Hippocampal formation (tissue), 2 donors: ENCODE data around the gene AEBP2.
"Not testable (repeated sequence)": the region's sequence is repeated elsewhere in the genome, so short reads cannot be mapped to it uniquely, and the experiment has no call there.

ENCODE experiments used
- DNase-seq, 2 donors: peaks; one replicate each; lab custom pipeline; 2025; lab: John Stamatoyannopoulos, UW

The AEBP2 gene

GRCh38 chr12:19507823-19508222 is 68.5 kb downstream of the AEBP2 start:
- DNase-seq, result peak in 1 of 2 donors; percentile 30

GRCh38 chr12:19510461-19510860 is 71.2 kb downstream of the AEBP2 start:
- DNase-seq, result no peak

GRCh38 chr12:19515179-19515578 is 75.9 kb downstream of the AEBP2 start:
- DNase-seq, result no peak

DNA sequence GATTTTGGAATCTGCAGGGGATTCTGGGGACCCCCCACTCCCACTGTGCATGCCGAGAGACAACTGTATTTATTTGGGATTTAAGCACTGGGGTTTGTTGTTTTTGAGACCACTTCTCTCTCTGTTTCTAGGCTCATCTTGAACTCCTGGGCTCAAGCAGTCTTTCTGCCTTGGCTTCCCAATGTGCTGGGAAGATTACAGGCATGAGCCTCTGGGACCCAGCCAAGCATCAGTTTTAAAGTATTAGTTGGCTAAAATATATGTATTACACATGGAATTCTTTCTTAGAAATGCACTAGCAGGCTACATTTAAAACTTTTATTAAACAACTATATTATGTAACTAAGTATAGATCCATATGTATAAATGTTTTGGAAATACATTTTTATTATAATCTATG is 78.3 kb downstream of the AEBP2 start:
- no peak for DNase-seq

DNA sequence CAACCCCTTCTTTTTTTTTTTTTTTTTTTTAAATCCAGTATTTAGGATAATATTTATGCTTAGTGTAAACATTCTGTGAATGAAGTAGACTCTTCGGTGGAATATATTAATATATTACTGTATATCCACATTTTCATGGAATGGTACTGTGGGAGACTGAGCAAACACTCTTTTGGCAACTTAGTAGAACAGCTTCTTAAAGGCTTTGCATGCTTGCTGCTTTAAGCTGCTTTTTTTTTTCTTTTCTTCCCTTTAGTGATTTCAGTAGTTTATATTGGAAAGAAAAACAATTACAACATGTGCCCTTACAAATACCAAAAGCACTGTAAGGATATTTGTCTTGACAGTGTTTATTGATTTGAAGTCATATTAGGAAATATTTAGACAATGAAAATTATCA is 78.9 kb downstream of the AEBP2 start:
- DNase-seq, result no peak

DNA sequence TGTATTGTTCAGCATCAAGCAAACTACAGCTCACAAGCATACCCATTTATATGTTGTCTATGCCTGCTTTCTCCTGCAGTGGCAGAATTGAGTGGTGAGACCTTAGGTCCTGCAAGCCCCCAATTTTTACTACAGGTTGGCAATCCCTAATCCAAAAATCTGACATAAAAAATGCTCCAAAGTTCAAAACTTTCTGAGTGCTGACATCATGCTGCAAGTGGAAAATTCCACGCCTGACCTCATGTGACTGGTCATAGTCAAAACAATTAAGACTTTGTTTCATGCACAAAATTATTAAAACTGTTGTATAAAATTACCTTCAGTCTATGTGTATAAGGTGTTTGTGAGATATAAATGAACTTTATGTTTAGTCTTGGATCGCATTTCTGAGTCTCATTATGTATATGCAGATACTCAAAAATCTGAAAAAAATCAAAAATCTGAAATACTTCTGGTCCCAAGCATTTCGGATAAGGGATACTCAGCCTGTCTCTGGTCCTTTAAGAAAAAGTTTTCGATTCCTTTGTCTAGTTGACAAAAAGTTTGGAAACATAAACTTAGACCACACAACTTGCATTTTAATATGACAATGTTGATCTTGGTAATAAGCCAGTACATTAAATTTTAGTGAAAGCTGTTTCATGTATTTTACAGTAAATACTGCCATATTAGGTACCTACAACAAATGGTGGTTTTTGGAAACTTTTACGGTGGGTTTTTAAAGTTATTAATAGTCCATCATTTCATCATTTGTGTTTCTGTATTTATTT is 81.5 kb downstream of the AEBP2 start:
- DNase-seq, result no peak

- DNase-seq, result no peak
Measured at GRCh38 chr12:19525274-19525673, 86.0 kb downstream of the AEBP2 start.

- no peak for DNase-seq
Measured at GRCh38 chr12:19527866-19528265, 88.6 kb downstream of the AEBP2 start.

- DNase-seq, result no peak
Measured at GRCh38 chr12:19528750-19529149, 89.5 kb downstream of the AEBP2 start.

GRCh38 chr12:19529951-19530636 is 90.8 kb downstream of the AEBP2 start:
- no peak for DNase-seq

GRCh38 chr12:19530637-19531023 is 91.3 kb downstream of the AEBP2 start:
- DNase-seq, result no peak

DNA sequence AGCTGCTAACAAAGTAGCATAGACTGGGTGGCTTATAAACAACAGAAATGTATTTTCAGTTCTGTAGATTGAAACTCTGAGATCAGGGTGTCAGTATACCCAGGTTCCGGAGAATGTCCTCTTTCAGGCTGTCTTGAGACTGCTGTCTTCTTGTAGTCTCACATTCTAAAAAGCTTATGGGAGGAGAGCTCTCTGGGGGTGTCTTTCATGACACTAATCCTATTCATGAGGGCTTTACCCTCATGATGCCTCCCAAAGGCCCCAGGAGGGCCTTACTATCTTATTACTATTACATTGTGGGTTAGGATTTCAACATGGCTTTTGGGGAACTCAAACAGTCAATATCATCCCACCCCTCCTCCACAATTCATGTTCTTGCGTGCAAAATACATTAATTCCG is 94.3 kb downstream of the AEBP2 start:
- DNase-seq, result no peak

DNA sequence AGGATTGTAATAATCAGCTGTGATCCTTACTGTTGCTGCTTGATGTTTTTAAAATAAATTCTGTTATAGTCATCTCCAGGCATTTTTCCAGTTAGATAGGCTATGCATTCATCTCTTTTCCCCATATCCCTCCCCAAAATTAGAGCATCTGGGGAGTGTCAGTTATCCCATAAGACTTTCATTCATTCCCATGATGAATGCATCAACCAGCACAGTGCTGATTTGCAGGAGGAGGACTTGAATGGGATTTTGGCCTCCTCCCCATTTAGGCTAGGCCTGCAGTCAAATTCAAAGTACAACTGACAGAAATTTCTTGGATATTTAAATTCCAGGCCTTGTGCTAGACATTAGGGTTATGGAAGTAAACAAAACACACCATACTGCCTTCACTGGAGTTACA is 99.8 kb downstream of the AEBP2 start:
- no peak for DNase-seq

GRCh38 chr12:19539836-19540235 is 100.5 kb downstream of the AEBP2 start:
- no peak for DNase-seq

DNA sequence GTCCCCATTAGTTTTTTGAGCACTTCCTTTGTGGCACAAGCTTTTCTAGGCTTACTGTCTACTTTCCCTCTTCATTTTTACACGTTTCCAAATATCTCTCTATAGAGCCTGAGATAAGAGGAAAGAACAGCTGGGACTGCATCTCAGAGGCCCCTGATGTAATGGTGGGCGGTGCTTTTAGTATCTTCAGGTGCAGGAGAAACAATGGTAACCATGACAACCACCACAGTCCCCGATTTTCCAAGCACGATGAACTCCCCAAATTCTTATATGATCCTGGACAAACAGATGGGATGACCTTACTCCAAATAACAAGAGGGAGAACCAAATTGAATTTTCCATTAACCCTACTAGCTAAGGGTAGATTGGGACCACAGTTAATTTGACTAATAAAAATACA is 103.3 kb downstream of the AEBP2 start:
- no peak for DNase-seq

DNA sequence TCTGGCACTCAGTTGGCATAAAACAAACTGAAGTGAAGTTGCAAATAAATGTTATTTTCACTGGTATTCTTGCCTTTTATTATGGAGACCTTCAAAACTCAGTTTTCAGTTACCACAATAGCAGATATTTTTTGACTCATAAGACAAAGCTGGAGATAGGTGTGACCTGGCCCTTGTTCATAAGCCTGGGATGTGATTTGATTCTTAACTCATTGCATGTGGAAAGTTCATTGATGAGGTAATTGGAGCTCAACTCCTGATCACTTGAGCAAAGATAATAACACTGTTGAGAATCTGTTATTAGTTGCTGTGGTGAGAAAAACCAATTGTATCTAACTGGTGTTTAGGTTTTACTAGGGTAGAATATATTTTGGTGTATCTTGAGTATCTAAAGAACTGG is 105.1 kb downstream of the AEBP2 start:
- no peak for DNase-seq

DNA sequence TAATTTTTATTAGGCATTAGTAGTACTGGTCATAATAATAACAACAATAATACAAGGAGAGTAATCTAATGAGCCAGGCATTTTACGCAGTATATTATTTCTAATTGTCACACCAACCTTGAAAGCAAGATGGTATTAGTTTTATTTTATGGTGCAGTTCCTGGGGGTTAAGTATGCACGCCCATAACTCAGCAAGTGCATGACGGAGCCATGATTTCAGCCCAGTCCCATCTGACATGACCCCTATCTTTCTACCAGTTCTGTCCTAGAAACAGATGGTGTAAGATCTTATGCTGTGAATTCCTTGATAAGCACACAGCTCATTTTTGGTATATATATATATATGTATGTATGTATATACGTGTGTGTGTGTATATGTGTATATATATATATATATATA is 106.0 kb downstream of the AEBP2 start:
- DNase-seq, result no peak

GRCh38 chr12:19546027-19546426 is 106.7 kb downstream of the AEBP2 start:
- DNase-seq, result no peak

DNA sequence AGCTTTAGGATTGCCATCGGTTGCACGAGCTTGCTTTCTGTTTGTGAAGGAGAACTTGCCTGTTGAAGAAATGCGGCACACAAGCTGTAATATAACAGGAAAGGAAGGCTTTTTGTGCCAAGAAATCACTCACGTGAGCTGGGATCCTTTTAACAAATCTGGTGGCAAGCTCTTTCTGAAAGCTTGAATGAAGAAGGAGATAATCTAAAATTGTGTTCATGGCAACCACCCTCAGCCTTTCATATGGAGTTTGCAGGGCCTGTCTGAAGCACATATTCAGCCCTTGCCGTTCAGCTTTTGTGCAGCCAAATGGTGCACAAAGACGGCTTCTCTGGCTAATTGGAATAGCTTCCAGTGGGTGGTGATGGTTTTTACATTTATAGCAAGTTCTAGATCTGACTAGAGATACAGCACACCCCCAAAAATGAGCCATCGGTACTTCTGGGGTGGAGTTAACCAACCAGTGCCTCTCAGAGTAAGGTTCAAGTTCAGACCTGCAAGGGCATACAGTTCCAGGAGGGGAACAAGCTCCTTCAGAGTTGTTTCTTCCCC is 107.4 kb downstream of the AEBP2 start:
- peak in 1 of 2 donors; percentile 26 for DNase-seq

GRCh38 chr12:19547271-19547671 is 108.0 kb downstream of the AEBP2 start:
- DNase-seq, result no peak

- DNase-seq, result no peak
Measured at GRCh38 chr12:19548834-19549233, 109.5 kb downstream of the AEBP2 start.

DNA sequence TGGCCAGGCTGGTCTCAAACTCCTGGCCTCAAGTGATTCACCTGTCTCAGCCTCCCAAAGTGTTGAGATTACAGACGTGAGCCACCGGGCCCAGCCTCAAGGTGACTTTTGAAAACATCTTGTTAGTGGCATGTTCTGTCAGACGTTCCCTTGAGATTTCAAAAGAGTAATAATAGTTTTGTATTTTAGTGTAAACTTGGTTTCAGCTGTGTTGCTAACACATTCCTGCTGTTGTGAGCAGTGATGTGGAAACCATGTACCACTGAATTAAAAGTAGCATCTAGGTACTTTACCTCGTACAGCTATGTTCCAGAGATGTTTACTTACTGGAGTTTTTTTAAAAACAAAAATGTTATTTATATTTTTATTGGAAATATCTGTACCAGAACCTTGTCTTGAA is 111.3 kb downstream of the AEBP2 start:
- no peak for DNase-seq

DNA sequence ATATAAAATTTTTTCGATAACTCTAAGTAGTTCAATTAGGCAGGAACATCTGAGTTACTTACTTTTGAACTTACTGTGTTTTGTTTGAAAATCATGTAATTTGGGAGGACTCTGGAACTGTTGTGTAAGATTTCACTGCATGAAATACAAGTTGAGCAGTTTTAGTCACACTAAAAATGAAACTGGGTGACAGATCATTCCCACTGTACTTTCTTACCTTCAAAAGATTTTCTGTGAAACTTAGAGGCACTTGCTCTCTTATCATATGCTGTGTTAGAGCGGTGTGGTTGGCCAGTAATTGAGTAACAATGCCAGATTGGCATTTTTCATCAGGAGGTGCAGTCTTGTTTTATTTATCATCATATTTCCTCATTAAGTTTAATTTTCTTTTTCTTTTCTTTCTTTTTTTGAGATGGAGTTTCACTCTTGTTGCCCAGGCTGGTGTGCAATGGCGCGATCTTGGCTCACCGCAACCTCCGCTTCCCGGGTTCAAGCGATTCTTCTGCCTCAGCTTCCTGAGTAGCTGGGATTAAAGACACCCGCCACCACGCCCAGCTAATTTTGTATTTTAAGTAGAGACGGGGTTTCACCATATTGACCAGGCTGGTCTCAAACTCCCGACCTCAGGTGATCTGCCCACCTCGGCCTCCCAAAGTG is 113.3 kb downstream of the AEBP2 start:
- DNase-seq, result not testable (repeated sequence)
